K562 (cell line): ENCODE data around the gene MICAL2. TPM values are rescaled to one million over a fixed set of nuclear protein-coding genes. Genes with fewer than 3 reads are reported as not detected.
A peak's percentile ranks its signal among the peaks of the same experiment; 100 is the strongest.

Experiments used
- ATAC-seq: fragments of 200-7000 bp; cut with Tn5 transposase; 3 replicates; pipeline ENCODE4 v1.9.1; 2020; ENCODE audit warnings: moderate library complexity
- BruUV-seq: library from RNA; stranded (reverse); fragments of 400-500 nt; replicated peaks from 2 replicates; lab custom pipeline; 2021; lab: Mats Ljungman, UMichigan
- CTCF ChIA-PET: fragments of 300-600 bp; formaldehyde crosslinking; extraction: SDS; loops from one replicate; lab custom pipeline; 2021; ENCODE audit warnings: low intra/inter-chr PET ratio; lab: Yijun Ruan, JAX
- POLR2A ChIA-PET: fragments of 300-600, 350-650 bp; sonication (Branson Sonifier 250); formaldehyde crosslinking; extraction: SDS; loops from one replicate; lab custom pipeline; 2021; ENCODE audit warnings: antibody characterized with exemption, inconsistent platforms; lab: Yijun Ruan, JAX
- DNase-seq, 4 experiments: peaks; one replicate each; pipeline versions ENCODE4 v3.0.0 to v3.0.0-alpha.2; 2011 to 2018; ENCODE audit warnings: low spot score in 3 of 4, mixed read lengths in 3 of 4; ENCODE audit errors: extremely low read depth in 1 of 4
- FAIRE-seq: peaks from 2 replicates; lab custom pipeline; 2011; peaks lifted over from hg19 to GRCh38; lab: Jason Lieb, UNC
- H2AFZ ChIP-seq: 2 replicates; pipeline ENCODE4 v1.6.0; 2011; ENCODE audit warnings: low read depth, low read length, control low read depth, inconsistent platforms
- H3K27ac ChIP-seq: fragments of 200-600 bp; 3 replicates; pipeline ENCODE4 v1.8.0; 2011; ENCODE audit warnings: low read depth, mild to moderate bottlenecking, control low read depth, inconsistent platforms, low read length, moderate library complexity, mixed read lengths; ENCODE audit errors: extremely low read depth
- H3K27me3 ChIP-seq, 2 experiments: fragments of 300-600 bp in 1 of 2; 2 replicates in 1 of 2; 3 replicates in 1 of 2; pipeline versions ENCODE4 v1.6.0 to v1.8.0; 2011; ENCODE audit warnings: inconsistent platforms in 2 of 2, low read length in 2 of 2, mild to moderate bottlenecking in 1 of 2, mixed read lengths in 1 of 2, moderate library complexity in 1 of 2; ENCODE audit not compliant: control insufficient read depth in 2 of 2, insufficient read depth in 2 of 2
- H3K36me3 ChIP-seq: fragments of 300-600 bp; 3 replicates; pipeline ENCODE4 v1.8.0; 2011; ENCODE audit warnings: mild to moderate bottlenecking, low read length, inconsistent platforms; ENCODE audit not compliant: control insufficient read depth, insufficient read depth
- H3K4me1 ChIP-seq, 2 experiments: fragments of 200-600 bp in 1 of 2; replicated peaks in 1 of 2; 2 replicates in 1 of 2; 3 replicates in 1 of 2; pipeline versions ENCODE4 v1.5.1 to v1.8.0; 2011; ENCODE audit warnings: inconsistent platforms in 2 of 2, low read length in 2 of 2, mild to moderate bottlenecking in 1 of 2, mixed read lengths in 1 of 2, moderate library complexity in 1 of 2; ENCODE audit not compliant: control insufficient read depth in 2 of 2, insufficient read depth in 2 of 2
- H3K4me2 ChIP-seq: 2 replicates; pipeline ENCODE4 v1.6.1; 2011; ENCODE audit warnings: low read length, control low read depth, inconsistent platforms, mixed read lengths; ENCODE audit not compliant: insufficient read depth
- H3K4me3 ChIP-seq: fragments of 200-600 bp; sonication (generic), shearing (Covaris generic); 2 replicates; pipeline ENCODE4 v1.5.1; 2016; ENCODE audit warnings: control low read depth, inconsistent platforms
- H3K79me2 ChIP-seq: fragments of 200-600 bp; 3 replicates; pipeline ENCODE4 v1.8.0; 2011; ENCODE audit warnings: low read length, inconsistent platforms; ENCODE audit not compliant: control insufficient read depth, insufficient read depth
- H3K9ac ChIP-seq, 2 experiments: 2 replicates each; pipeline versions ENCODE4 v1.6.0 to v1.6.1; 2011; ENCODE audit warnings: low read depth in 2 of 2, low read length in 2 of 2, control low read depth in 1 of 2, inconsistent platforms in 1 of 2, mild to moderate bottlenecking in 1 of 2, mixed read lengths in 1 of 2; ENCODE audit not compliant: insufficient read depth in 1 of 2
- H3K9me1 ChIP-seq: one replicate; pipeline ENCODE4 v1.6.0; 2011; ENCODE audit warnings: inconsistent platforms, mild to moderate bottlenecking, low read length, moderate library complexity; ENCODE audit not compliant: control insufficient read depth, insufficient read depth
- H3K9me3 ChIP-seq: replicated peaks from 2 replicates; pipeline ENCODE4 v1.5.1; 2011; ENCODE audit warnings: low read depth, low read length, inconsistent platforms; ENCODE audit not compliant: control insufficient read depth, insufficient read depth
- H4K20me1 ChIP-seq: replicated peaks from 2 replicates; pipeline ENCODE4 v1.6.1; 2011; ENCODE audit warnings: low read length, inconsistent platforms, mixed read lengths; ENCODE audit not compliant: control insufficient read depth, insufficient read depth
- RFX1 ChIP-seq: fragments of 450-650 bp; IDR thresholded peaks from 2 replicates; pipeline ENCODE4 v1.6.1; 2016; ENCODE audit warnings: mild to moderate bottlenecking, moderate library complexity
- ZNF316 ChIP-seq: fragments of 450-650 bp; IDR thresholded peaks from 2 replicates; pipeline ENCODE4 v1.6.1; 2016
- WGBS: fragments of 100-300 bp; shearing (Covaris generic); methylation state at CpG from one replicate; pipeline ENCODE4 v1.1.6; 2016; ENCODE audit warnings: low coverage, mixed read lengths; ENCODE audit not compliant: insufficient coverage; ENCODE audit errors: missing lambda C conversion rate; 5-methylcytosine and 5-hydroxymethylcytosine counted together
- in situ Hi-C: fragments of 300-500 bp; cut with MboI; formaldehyde crosslinking; loops from 4 replicates; pipeline ENCODE4 v1.15.0; 2018; ENCODE audit warnings: inconsistent platforms, mixed read lengths
- intact Hi-C: fragments of 100-400 bp; cut with micrococcal nuclease; formaldehyde crosslinking; loops from 2 replicates; pipeline ENCODE4 v1.14.2; 2022
- polyA plus RNA-seq, 8 experiments: library from polyadenylated mRNA; depleted of rRNA in 4 of 8; stranded (reverse) in 5 of 8; unstranded in 3 of 8; fragments of >200 nt; fragmentation: Nextera tagmentation in 2 of 8; fragmentation: Illumina TruSeq in 1 of 8; extraction: Ambion mirVana in 2 of 8; extraction: Trizol in 1 of 8; gene quantifications; 2 replicates each; pipeline versions ENCODE4 v1.2.1 to v1.2.3, GENCODE V29; 2011 to 2014; ENCODE audit warnings: inconsistent platforms in 1 of 8, missing spikeins in 1 of 8
- total RNA-seq, 7 experiments: library from RNA; depleted of rRNA in 6 of 7; stranded (reverse); fragments of >200 nt in 6 of 7; fragmentation: Illumina TruSeq in 2 of 7; extraction: Trizol in 2 of 7; gene quantifications; 2 replicates each; pipeline versions ENCODE4 v1.2.1 to v1.2.3, GENCODE V29; 2011 to 2021; ENCODE audit warnings: low replicate concordance in 1 of 7
- TF ChIP-seq, protein P1 (sequence below): sonication (generic); formaldehyde crosslinking; IDR thresholded peaks from 2 replicates; pipeline ENCODE4 v1.9.0; 2022; ENCODE audit warnings: mild to moderate bottlenecking, missing genetic modification reagents

The MICAL2 gene
- total and polyA plus RNA-seq, 9 of the 15 experiments (the other 6 are each of a cell fraction or from before 2014, with no cell fraction given), result 4.7 to 64.2 (median 33.6) TPM

DNA sequence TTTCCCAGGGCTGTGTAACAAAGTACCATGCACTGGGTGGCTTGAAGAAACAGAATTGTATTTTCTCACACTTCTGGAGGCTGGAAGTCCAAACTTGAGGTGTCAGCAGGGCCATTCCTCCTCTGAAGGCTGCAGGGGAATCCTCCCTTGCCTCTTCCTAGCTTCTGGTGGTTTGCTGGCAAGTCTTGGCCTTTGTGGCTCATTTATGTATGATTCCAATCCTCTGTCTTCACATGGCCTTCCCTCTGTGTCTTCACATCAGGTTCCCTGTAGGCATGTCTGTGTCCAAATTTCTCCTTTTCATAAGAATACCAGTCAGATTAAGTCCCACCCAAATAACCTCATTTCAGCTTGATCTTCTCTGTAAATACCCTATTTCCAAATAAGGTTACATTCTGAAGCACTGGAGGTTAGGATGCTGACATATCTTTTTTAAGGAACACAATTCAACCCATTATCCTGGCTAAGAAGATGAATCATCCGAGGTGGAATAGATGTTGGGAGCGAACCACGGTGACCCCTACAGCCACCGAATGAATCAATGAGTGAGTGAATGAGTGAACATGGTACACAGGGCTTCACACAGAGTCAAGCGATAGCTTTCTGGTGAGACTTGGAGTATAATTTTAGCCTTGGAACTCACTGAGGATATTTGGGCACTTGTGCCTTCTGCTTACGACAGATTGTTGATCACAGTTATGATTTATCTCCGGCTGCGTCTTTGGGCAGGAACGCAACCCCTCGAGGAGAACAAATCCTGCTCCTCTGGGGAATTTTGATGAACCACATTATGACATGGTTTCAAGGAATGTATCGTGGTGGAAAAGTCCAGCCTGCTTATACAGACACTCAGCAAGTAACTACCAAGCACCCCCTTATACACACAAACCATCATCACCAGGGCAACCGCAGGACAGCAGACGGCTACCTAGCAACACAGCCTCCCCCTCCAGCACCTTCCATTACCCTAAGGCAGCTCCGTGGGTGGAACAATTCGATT lies 34.3 kb upstream of the MICAL2 start:
- TF ChIP-seq, protein P1, sequence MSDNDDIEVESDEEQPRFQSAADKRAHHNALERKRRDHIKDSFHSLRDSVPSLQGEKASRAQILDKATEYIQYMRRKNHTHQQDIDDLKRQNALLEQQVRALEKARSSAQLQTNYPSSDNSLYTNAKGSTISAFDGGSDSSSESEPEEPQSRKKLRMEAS (CRISPR knock-in tag), result no peak
- TF ChIP-seq RFX1, result peak; percentile 28; the same call in 1 of the 2 replicates
- 0 out of 2 replicates have a peak, but pooled peaks have one; percentile 3 for TF ChIP-seq ZNF316
- ChIA-PET CTCF (no interaction called here), POLR2A (interaction anchor here (0.6 kb wide), 1 partner anchor 49 kb away, joined by 3 read pairs; no protein-coding TSS in a partner anchor)
- Histone ChIP-seq H4K20me1 (0 out of 2 replicates have a peak, but pooled peaks cover 3% of the 10 kb centered on the region), H3K4me1 (no peaks in the 10 kb centered on the region; a peak in 1 of 5 replicates), H3K4me3 (no peak overlapping the region), H3K36me3 (no peaks in the 10 kb centered on the region), H2AFZ (no peak overlapping the region), H3K79me2 (no peaks in the 10 kb centered on the region), H3K9me3 (no peaks in the 10 kb centered on the region), H3K27ac (no peak overlapping the region), H3K27me3 (peaks cover 32 to 52% of the 10 kb centered on the region in 2 experiments), H3K9me1 (no peaks in the 10 kb centered on the region), H3K4me2 (no peak overlapping the region), H3K9ac (no peak overlapping the region)
- no peak for DNase-seq
- BruUV-seq, result no TSS peak
- FAIRE-seq, result no peak
- in situ Hi-C loops, result no loop called here
- WGBS, result 14% methylated on average over 15 of the region's 15 CpGs
- intact Hi-C loops, result no loop called here
- no peak for ATAC-seq
